Stimulated activated memory B cell treated with anti-CD40 and anti-IgM and Interleukin-4, amounts not matched to agents 10 μg/mL and 1 μg/mL and 100 μg/mL, for 72 hours (primary cell): ENCODE data around the gene CAV2.

Experiments
- ATAC-seq: fragments of 150-1000 bp; cut with Tn5 transposase; 2 replicates; pipeline ENCODE4 v1.10.0; 2021
- H3K27ac Mint-ChIP-seq: one replicate; pipeline ENCODE4 v1.8.0; 2022; ENCODE audit warnings: mild to moderate bottlenecking, mixed read lengths
- H3K27me3 Mint-ChIP-seq: one replicate; pipeline ENCODE4 v1.8.0; 2022; ENCODE audit warnings: mixed read lengths
- H3K36me3 Mint-ChIP-seq: one replicate; pipeline ENCODE4 v1.8.0; 2022; ENCODE audit warnings: mixed read lengths
- H3K4me1 Mint-ChIP-seq: one replicate; pipeline ENCODE4 v1.8.0; 2022; ENCODE audit warnings: mixed read lengths
- H3K4me3 Mint-ChIP-seq: one replicate; pipeline ENCODE4 v1.8.0; 2022; ENCODE audit warnings: mild to moderate bottlenecking, moderate library complexity, mixed read lengths
- H3K9me3 Mint-ChIP-seq: one replicate; pipeline ENCODE4 v1.8.0; 2022; ENCODE audit warnings: mixed read lengths

The CAV2 gene

DNA sequence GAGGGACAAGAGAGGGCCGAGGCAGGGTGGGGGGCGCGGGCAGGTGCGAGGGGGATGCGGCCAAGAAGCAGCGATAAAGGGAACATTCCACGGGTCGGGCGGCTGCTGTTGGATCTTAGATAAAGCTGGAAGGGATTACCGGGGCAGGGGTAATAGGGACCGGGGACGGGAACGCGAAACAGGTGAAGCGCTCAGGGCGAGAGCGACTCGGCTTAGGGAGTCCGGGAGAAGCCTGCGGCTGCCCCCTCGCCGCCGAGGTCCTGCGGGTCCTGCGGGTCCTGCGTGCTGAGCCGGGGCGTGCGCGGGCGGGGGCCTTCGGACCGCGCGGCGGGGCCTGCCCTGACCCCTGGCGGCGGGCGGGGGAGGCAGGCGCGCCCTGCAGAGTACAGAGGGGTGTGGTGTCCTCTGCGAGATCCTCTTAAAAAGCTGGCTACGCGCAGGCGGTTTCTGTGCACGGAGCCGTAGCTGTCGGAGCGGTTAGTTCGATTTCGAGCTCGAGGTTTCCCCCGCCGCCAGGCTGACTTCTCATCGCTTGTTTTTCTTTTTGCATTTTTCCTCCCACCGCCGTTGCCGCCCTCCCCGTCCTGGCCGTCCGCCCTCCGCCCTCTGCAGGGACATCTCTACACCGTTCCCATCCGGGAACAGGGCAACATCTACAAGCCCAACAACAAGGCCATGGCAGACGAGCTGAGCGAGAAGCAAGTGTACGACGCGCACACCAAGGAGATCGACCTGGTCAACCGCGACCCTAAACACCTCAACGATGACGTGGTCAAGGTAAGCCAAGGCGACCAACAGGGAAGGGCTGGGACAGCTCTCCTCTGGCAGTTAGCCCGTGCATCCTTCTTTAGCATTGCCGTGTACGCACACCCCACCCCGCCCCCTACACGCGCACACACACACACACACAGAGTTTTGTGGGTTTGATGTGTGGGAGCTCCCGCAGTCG lies 26.6 kb downstream of the CAV2 start:
- Mint-ChIP-seq H3K36me3 (no peaks in the 10 kb centered on the region), H3K4me1 (peaks cover 23% of the 10 kb centered on the region), H3K9me3 (no peaks in the 10 kb centered on the region), H3K27ac (peak overlapping the region; percentile 84), H3K27me3 (peaks cover 31% of the 10 kb centered on the region), H3K4me3 (peak overlapping the region; percentile 97)
- ATAC-seq = peak; percentile 95

DNA sequence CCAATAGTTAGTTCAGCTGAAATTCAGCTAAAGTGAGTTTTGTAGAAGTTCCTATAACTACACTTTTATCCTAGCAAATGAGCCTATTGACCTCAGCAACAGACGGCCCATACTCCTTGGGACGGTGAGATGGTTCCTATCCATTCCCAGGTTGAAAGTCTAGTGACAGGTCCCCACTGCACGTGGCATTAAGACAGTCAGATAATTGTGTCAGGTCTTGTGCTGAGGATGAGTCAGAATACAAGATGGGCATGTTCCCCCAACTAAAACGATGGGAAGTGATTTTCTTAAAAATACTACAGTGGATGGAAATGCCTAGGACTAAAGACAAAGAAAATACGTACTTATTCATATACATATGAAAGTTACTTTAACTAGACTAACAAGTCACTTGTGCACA lies 27.4 kb downstream of the CAV2 start:
- peak overlapping the region; percentile 97 for H3K4me3 Mint-ChIP-seq
- no peak for ATAC-seq
- peaks cover 23% of the 10 kb centered on the region for H3K4me1 Mint-ChIP-seq
- no peak overlapping the region for H3K27ac Mint-ChIP-seq
- peaks cover 31% of the 10 kb centered on the region for H3K27me3 Mint-ChIP-seq
- H3K36me3 Mint-ChIP-seq = no peaks in the 10 kb centered on the region
- H3K9me3 Mint-ChIP-seq = no peaks in the 10 kb centered on the region

DNA sequence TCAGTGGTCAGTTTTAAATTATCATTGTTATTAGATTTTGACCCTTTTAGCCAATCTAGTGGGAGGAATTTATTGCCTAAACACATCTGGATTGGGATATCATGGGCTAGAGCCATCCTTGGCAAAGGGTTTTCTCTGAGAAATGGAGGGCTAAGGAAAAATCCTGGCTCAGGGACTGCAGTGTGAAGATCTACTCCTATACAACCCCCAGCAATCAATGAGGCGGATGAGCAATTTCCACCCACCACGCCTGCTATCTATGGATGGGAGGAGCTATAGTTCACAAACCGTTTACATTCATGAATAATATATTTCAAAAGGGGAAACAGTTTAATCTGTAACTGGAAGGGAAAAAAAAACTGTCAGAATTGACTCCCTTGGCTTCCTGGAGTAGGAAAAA lies 28.0 kb downstream of the CAV2 start:
- Mint-ChIP-seq H3K9me3 (no peaks in the 10 kb centered on the region), H3K27me3 (peaks cover 29% of the 10 kb centered on the region), H3K4me3 (no peak overlapping the region), H3K36me3 (no peaks in the 10 kb centered on the region), H3K4me1 (peaks cover 23% of the 10 kb centered on the region), H3K27ac (no peak overlapping the region)
- ATAC-seq = no peak

DNA sequence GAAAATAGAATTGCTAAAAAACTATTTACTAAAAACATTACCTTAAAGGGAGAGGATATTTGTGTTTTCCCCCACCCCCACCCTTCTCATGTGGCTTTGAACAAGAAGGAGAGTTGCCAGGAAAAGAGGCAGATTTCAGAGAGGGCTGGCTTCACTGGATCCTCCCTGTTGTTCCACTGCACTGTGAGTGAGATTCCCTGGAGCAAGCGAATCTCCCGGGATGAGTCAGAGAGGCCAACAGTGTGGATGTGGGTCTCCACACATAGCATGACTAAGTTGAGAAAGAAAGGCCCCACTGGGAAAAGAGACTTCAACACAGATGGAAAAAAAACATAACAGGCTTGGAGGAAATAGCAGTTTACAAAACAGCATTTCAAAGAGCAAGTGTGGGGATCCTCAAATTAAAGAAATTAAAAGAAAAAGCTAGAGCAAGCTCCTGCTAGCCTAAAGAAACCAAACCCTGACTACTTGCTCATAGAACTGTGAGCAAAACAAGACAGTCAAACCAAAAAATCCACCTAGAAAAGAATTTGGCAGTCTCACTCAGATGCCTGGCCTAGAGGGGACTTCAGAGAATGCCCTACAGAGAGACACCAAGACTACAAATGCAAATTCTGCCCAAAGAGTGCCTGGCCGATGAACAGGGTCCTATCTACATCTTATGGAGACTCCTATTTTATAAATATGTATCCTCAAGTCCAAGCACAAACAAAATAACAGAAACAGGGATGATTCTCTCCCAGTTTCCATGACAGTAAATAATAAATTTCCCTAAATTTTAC lies 28.7 kb downstream of the CAV2 start:
- Mint-ChIP-seq H3K4me3 (no peak overlapping the region), H3K4me1 (peaks cover 23% of the 10 kb centered on the region), H3K36me3 (no peaks in the 10 kb centered on the region), H3K27me3 (peaks cover 22% of the 10 kb centered on the region), H3K27ac (no peak overlapping the region), H3K9me3 (no peaks in the 10 kb centered on the region)
- no peak for ATAC-seq

DNA sequence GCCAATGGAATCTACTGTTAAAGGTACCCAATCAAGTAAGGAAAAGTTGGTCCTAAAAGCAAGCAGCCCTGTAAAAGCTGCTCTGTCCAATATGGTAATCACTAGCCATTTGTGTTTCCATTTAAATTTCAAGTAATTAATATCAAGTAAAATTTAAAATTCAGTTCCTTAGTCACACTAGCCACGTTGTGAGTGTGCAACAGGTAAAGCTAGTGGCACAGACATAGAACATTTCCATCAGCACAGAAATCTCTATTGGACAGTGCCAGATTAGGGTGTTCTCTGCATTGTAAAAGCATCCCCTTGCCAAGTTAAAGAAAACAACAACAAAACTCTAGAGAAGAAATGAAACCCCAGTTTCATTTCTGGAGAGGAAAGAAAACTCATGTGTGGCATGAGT lies 29.7 kb downstream of the CAV2 start:
- H3K4me1 Mint-ChIP-seq = peaks cover 23% of the 10 kb centered on the region

DNA sequence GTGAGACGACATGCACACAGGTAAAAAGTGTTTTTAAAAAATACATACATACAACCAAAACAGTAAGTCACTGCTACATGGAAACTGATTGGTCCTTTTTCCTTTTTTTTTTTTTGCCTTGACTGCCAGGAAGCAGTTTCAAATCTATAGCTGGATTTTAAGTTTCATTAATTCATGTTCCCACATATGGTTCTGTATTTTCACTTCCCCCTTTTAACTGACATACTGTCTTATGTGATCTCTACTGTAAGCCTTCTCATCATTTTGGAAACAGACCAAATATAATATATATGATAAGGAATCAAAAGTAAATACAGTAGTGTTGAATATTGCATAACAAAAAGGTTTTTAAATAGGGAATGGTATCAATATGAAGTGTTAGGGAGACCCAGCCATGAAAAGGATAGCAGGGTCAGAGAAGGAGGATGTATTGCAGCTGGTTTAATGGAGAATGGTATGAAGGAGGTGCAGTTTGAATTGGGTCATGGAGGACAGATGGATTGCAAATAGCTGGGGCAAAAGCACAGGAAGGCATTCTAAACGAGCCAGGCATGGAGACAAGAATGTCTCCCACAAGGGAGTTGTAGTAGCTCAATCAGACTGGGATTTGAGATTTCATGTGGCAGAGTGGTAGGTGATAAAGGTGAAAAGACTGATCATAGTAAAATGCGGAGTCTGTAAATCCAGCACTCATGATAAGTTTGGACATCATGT lies 30.7 kb downstream of the CAV2 start:
- no peaks in the 10 kb centered on the region for H3K36me3 Mint-ChIP-seq

More for the DNA sequence above, 29.7 kb downstream of the CAV2 start:
- no peak for ATAC-seq
- Mint-ChIP-seq H3K36me3 (no peaks in the 10 kb centered on the region), H3K27ac (no peak overlapping the region), H3K27me3 (peaks cover 14% of the 10 kb centered on the region), H3K4me3 (no peak overlapping the region), H3K9me3 (no peaks in the 10 kb centered on the region)

DNA sequence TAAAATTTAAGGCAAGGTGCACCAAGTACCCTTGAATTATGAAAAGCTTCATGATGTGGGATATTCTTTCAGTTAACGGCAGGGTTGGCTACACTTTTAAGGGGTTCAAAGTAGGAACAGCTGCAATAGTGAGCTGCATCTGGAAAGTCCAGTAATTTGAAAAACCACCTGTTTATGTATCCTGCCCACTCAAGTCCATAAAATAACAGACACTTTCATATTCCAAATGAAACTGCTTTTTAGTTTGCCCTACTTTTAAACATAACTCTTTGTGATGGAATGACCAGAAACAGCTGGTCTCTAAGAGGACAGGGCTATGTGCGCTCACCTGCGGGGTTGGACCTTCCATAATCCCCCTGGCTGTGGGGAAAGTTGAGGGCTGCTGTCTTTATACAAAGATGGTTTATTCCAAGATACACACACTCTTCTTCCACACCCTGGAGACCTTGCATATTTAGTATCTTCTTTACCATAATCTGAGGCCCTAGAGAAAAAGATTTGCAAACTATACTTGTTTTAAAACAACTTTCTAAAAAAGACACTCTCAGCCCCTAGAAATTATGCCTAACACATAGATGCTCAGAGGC lies 32.7 kb downstream of the CAV2 start:
- H3K4me3 Mint-ChIP-seq = no peak overlapping the region
- ATAC-seq = no peak
- no peaks in the 10 kb centered on the region for H3K4me1 Mint-ChIP-seq
- H3K27me3 Mint-ChIP-seq = peaks cover 2% of the 10 kb centered on the region
- H3K27ac Mint-ChIP-seq = no peak overlapping the region
- H3K36me3 Mint-ChIP-seq = no peaks in the 10 kb centered on the region
- no peaks in the 10 kb centered on the region for H3K9me3 Mint-ChIP-seq

More for the DNA sequence above, 30.7 kb downstream of the CAV2 start:
- no peak overlapping the region for H3K4me3 Mint-ChIP-seq
- no peaks in the 10 kb centered on the region for H3K9me3 Mint-ChIP-seq
- H3K4me1 Mint-ChIP-seq = peaks cover 14% of the 10 kb centered on the region
- no peak overlapping the region for H3K27ac Mint-ChIP-seq
- no peak for ATAC-seq
- H3K27me3 Mint-ChIP-seq = peaks cover 4% of the 10 kb centered on the region

DNA sequence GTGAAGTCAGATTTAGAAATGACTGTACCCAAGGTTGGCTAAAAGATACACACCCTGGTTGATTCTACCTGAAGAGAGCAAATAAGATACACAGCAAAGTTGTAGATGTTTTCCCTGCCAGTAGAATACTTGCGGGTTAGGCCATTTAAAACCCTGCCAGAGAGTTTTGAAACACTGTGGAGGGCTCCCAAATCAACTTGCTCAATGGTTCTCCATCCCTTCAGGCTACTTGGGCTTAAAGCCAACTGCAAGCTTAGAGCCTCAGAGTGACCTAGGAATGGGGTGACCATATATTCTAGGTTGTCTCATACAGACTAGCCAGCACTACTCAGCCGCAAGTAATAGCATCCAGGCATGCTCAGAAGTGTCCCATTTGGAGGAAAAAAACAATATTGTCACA lies 35.3 kb downstream of the CAV2 start:
- Mint-ChIP-seq H3K36me3 (peaks cover 6% of the 10 kb centered on the region), H3K27ac (no peak overlapping the region), H3K9me3 (peaks cover 4% of the 10 kb centered on the region), H3K27me3 (peaks cover 25% of the 10 kb centered on the region), H3K4me3 (no peak overlapping the region), H3K4me1 (no peaks in the 10 kb centered on the region)
- no peak for ATAC-seq

DNA sequence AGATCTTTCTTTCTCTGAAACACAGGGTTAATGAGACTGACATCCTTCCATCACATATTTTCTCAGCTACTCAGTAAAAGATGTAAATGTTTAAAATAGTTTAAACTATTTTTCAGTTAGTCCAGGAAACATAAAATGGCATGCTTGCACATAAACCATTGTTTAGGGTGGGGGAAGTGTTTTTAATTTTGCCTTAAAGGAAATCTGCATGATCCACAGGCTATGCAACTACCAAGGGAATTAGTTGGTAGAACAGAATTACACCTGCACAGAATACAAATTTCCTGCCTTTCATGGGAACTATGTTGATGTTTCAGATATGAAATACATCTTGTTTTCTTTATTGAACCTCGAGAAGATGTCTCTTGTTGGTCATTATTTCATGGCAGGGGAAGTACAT lies 35.9 kb downstream of the CAV2 start:
- Mint-ChIP-seq H3K27me3 (peaks cover 25% of the 10 kb centered on the region), H3K4me1 (no peaks in the 10 kb centered on the region), H3K27ac (no peak overlapping the region), H3K4me3 (no peak overlapping the region), H3K9me3 (peaks cover 4% of the 10 kb centered on the region), H3K36me3 (peaks cover 6% of the 10 kb centered on the region)
- ATAC-seq = no peak

DNA sequence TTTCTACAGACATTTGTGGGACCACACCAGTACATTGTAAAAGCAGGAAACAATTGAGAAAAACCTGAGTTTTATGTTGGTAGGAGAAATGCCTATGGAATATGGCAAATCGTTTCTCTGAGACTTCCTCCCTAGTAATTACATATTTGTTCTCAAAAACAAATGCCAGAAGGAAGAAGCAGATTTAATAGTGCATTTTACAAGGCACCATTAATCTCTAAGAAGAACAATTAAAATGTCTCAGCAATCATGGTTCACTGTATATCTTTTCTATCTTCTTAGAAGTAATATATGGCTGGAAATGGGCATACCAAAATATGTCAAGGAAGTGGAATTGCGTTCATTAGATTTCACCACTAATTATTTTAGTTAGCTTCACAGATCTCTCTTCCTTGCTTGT lies 38.6 kb downstream of the CAV2 start:
- no peak for ATAC-seq
- Mint-ChIP-seq H3K27me3 (peaks cover 25% of the 10 kb centered on the region), H3K36me3 (peaks cover 6% of the 10 kb centered on the region), H3K27ac (no peak overlapping the region), H3K9me3 (peaks cover 4% of the 10 kb centered on the region), H3K4me3 (no peak overlapping the region), H3K4me1 (no peaks in the 10 kb centered on the region)

DNA sequence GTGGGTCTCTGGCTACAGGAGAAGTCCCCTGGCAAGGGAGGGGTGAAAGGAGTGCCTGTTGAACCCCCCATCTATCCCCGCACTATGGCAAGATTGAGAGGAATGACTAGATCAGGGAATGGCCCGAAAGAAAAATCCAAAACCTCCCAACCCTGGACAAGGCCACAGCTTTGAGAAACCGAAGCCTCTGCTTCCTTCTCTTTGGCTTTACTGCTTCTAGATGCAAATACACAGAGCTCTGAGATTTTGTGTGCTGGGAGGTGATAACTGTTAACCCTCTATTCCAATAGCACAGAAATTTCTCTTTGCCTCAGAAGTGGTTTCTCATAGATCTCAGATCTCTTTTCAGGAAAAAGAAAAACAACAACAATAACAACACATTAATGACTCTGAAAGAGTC lies 40.3 kb downstream of the CAV2 start:
- H3K27me3 Mint-ChIP-seq = peaks cover 25% of the 10 kb centered on the region

DNA sequence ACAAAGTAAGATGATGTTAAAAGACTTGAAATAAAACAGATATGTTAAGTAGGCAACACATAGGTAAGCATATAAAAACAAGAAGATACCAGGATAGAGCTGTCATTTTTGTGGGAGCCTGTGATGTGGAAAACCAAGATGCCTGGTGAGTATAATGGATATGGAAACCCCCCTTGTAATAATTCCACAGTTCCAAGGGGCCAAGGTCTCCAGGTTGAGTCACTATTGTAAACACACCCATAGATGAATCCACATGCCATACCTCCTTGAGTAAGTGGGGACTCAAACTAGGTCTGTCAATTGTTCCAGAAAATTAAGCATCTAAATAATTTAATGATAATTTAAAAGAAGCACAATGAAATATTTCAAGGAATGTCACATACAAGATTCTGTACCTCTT lies 41.2 kb downstream of the CAV2 start:
- Mint-ChIP-seq H3K27me3 (peaks cover 25% of the 10 kb centered on the region), H3K27ac (no peak overlapping the region), H3K4me3 (no peak overlapping the region), H3K36me3 (peaks cover 6% of the 10 kb centered on the region), H3K4me1 (no peaks in the 10 kb centered on the region), H3K9me3 (peaks cover 4% of the 10 kb centered on the region)
- ATAC-seq = no peak

More for the DNA sequence above, 40.3 kb downstream of the CAV2 start:
- H3K27ac Mint-ChIP-seq = no peak overlapping the region
- no peak for ATAC-seq
- no peak overlapping the region for H3K4me3 Mint-ChIP-seq
- no peaks in the 10 kb centered on the region for H3K4me1 Mint-ChIP-seq
- H3K9me3 Mint-ChIP-seq = peaks cover 4% of the 10 kb centered on the region
- peaks cover 6% of the 10 kb centered on the region for H3K36me3 Mint-ChIP-seq

DNA sequence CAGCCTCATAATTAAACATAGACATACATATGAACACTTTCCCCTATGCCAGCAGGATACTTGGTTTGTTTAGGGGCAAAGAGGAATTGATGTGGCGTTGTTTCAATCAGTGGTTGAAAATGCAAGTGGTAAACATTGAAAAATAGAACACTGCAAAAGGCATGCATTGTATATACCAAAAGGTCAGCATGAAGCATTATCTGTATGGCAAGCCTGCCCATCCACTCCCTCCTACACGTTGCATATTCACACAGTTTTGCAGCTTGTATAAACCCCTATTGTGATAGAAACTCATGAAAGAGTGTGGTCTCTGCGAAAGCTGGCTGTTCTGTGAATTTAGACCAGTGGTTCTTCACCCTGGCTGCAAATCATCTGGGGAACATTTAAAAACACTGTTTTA lies 42.4 kb downstream of the CAV2 start:
- Mint-ChIP-seq H3K4me3 (no peak overlapping the region), H3K36me3 (peaks cover 6% of the 10 kb centered on the region), H3K4me1 (no peaks in the 10 kb centered on the region), H3K27me3 (peaks cover 25% of the 10 kb centered on the region), H3K9me3 (peaks cover 4% of the 10 kb centered on the region), H3K27ac (no peak overlapping the region)
- no peak for ATAC-seq

DNA sequence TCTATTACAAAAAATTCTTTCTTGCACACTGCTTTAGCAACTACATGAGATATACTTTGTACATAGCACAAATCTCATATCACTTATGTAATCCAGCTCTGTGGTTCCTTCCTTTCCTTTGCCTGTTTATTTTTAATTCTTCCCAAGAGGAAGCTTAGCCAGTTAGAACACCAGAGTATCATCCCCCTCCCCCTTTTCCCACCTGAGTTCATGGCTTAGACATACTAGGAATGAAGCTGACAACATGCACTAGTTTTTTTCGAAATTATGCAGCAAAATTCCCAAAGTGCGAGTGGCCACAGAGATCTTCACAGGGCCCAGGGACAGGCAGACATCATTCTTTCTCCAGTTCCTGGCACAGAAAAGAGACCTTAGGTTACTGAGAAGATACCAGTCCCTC lies 43.1 kb downstream of the CAV2 start:
- H3K27me3 Mint-ChIP-seq = peaks cover 18% of the 10 kb centered on the region
- H3K9me3 Mint-ChIP-seq = peaks cover 4% of the 10 kb centered on the region
- H3K27ac Mint-ChIP-seq = no peak overlapping the region
- no peak overlapping the region for H3K4me3 Mint-ChIP-seq
- peaks cover 6% of the 10 kb centered on the region for H3K36me3 Mint-ChIP-seq
- no peak for ATAC-seq
- H3K4me1 Mint-ChIP-seq = peaks cover 1% of the 10 kb centered on the region

DNA sequence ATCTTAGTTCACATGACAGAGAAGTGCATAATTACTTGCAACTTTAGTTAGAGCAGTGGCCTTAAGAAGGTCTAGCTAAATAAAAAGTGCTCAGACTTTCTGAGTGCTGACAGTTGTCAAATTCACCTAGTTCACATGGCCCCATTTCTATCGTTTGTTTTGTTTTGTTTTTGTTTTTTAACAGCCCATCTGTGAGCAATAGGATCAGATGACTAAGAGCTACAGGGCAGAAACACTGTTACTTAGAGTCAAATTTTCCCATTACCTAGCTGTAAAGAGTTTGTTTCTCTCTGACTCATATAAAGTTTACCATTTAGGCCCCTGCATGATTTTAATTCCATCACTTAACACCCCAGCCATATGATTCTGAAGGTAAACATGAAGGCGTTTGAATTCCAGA lies 44.1 kb downstream of the CAV2 start:
- no peak overlapping the region for H3K27ac Mint-ChIP-seq
- peaks cover 4% of the 10 kb centered on the region for H3K9me3 Mint-ChIP-seq
- H3K4me1 Mint-ChIP-seq = peaks cover 12% of the 10 kb centered on the region
- H3K36me3 Mint-ChIP-seq = peaks cover 6% of the 10 kb centered on the region
- no peak overlapping the region for H3K4me3 Mint-ChIP-seq
- peaks cover 9% of the 10 kb centered on the region for H3K27me3 Mint-ChIP-seq
- no peak for ATAC-seq
